ENCODE measurements around the gene PLGRKT.
"Not testable (repeated sequence)": the region's sequence is repeated elsewhere in the genome, so short reads cannot be mapped to it uniquely, and the experiment has no call there.

The PLGRKT gene

GRCh38 chr9:5354184-5354583 is 83.5 kb downstream of the PLGRKT start:
- Histone ChIP-seq H3K4me3 (ENCODE audit: insufficient read depth, low read length, poor library complexity, severe bottlenecking) (no peak overlapping the region), H2AFZ (ENCODE audit: low read depth, low read length, severe bottlenecking) (no peak overlapping the region), H3K27ac (ENCODE audit: low read depth, low read length) (no peak overlapping the region), H3K4me2 (ENCODE audit: low read depth, low read length, poor library complexity, severe bottlenecking) (no peak overlapping the region), H3K36me3 (ENCODE audit: low read length) (no peaks in the 10 kb centered on the region), H3K9ac (ENCODE audit: low read length) (no peak overlapping the region), H3K9me2 (replicated peaks; ENCODE audit: insufficient read depth, low read length) (no peaks in the 10 kb centered on the region), H3K79me2 (ENCODE audit: insufficient read depth, low read length) (no peaks in the 10 kb centered on the region), H3K9me3 (ENCODE audit: insufficient read depth, low read length) (no peaks in the 10 kb centered on the region), H4K20me1 (ENCODE audit: low read depth, low read length) (no peaks in the 10 kb centered on the region), H3F3A (ENCODE audit: insufficient read depth) (no peaks in the 10 kb centered on the region), H3K27me3 (ENCODE audit: low read length) (no peaks in the 10 kb centered on the region)
- no peak for TF ChIP-seq CTCF (IDR thresholded peaks at IDR 0.05; ENCODE audit: insufficient read depth, low read length, poor library complexity, severe bottlenecking)
- no peak for TF ChIP-seq EZH2phosphoT487 (conservative IDR thresholded peaks at IDR 0.05; ENCODE audit: low read length)

- no peak overlapping the region for H3K4me2 ChIP-seq (ENCODE audit: low read depth, low read length, poor library complexity, severe bottlenecking)
- no peaks in the 10 kb centered on the region for H3F3A ChIP-seq (ENCODE audit: insufficient read depth)
Measured at GRCh38 chr9:5352637-5353248, 85.0 kb downstream of the PLGRKT start.

GRCh38 chr9:5338992-5339981 is 98.4 kb downstream of the PLGRKT start, which contains the start of gene RLN1:
Gene RLN1 (minus strand): TSS chr9:5339876. CDS start chr9:5339746, 130 bp downstream.
- H3K9ac ChIP-seq (ENCODE audit: low read length) = peak within 1 kb of the TSS; percentile 16; the same call in 1 of the 2 replicates
- H3K9me2 ChIP-seq (replicated peaks; ENCODE audit: insufficient read depth, low read length); H3K36me3 ChIP-seq (ENCODE audit: low read length); H3K4me3 ChIP-seq (ENCODE audit: insufficient read depth, low read length, poor library complexity, severe bottlenecking); H3K9me3 ChIP-seq (ENCODE audit: insufficient read depth, low read length); H3K27me3 ChIP-seq (ENCODE audit: low read length); H3K79me2 ChIP-seq (ENCODE audit: insufficient read depth, low read length); H4K20me1 ChIP-seq (ENCODE audit: low read depth, low read length); H3F3A ChIP-seq (ENCODE audit: insufficient read depth); H3K27ac ChIP-seq (ENCODE audit: low read depth, low read length): not testable (repeated sequence)
- H2AFZ ChIP-seq (ENCODE audit: low read depth, low read length, severe bottlenecking) = peak within 1 kb of the TSS; percentile 99
- H3K4me2 ChIP-seq (ENCODE audit: low read depth, low read length, poor library complexity, severe bottlenecking) = peak within 1 kb of the TSS; percentile 43

More at GRCh38 chr9:5352637-5353248, 85.0 kb downstream of the PLGRKT start:
- no peaks in the 10 kb centered on the region for H3K36me3 ChIP-seq (ENCODE audit: low read length)
- no peak overlapping the region for H3K27ac ChIP-seq (ENCODE audit: low read depth, low read length)
- H3K9me3 ChIP-seq (ENCODE audit: insufficient read depth, low read length) = no peaks in the 10 kb centered on the region
- no peaks in the 10 kb centered on the region for H3K27me3 ChIP-seq (ENCODE audit: low read length)
- no peak overlapping the region for H3K4me3 ChIP-seq (ENCODE audit: insufficient read depth, low read length, poor library complexity, severe bottlenecking)
- TF ChIP-seq CTCF (IDR thresholded peaks at IDR 0.05; ENCODE audit: insufficient read depth, low read length, poor library complexity, severe bottlenecking) (no peak), EZH2phosphoT487 (conservative IDR thresholded peaks at IDR 0.05; ENCODE audit: low read length) (no peak)
- H2AFZ ChIP-seq (ENCODE audit: low read depth, low read length, severe bottlenecking) = no peak overlapping the region
- H3K9ac ChIP-seq (ENCODE audit: low read length) = no peak overlapping the region
- no peaks in the 10 kb centered on the region for H4K20me1 ChIP-seq (ENCODE audit: low read depth, low read length)
- H3K79me2 ChIP-seq (ENCODE audit: insufficient read depth, low read length) = no peaks in the 10 kb centered on the region
- H3K9me2 ChIP-seq (replicated peaks; ENCODE audit: insufficient read depth, low read length) = no peaks in the 10 kb centered on the region
